Caco-2 (cell line): ENCODE measurements around the gene TMEM176A. TPM values are rescaled to one million over a fixed set of nuclear protein-coding genes. Genes with fewer than 3 reads are reported as not detected.

Source experiments
- BruUV-seq: library from RNA; stranded (reverse); fragments of 400-500 nt; replicated peaks from 2 replicates; lab custom pipeline; 2021; lab: Mats Ljungman, UMichigan
- CTCF ChIA-PET: fragments of 300-600 bp; sonication (Branson Sonifier 250); formaldehyde crosslinking; loops from one replicate; lab custom pipeline; 2022; ENCODE audit warnings: antibody characterized with exemption; lab: Charles Lee
- POLR2A ChIA-PET: fragments of 300-600 bp; sonication (Branson Sonifier 250); formaldehyde crosslinking; loops from one replicate; lab custom pipeline; 2022; ENCODE audit warnings: antibody characterized with exemption; lab: Charles Lee
- DNase-seq, 2 experiments: peaks; one replicate each; pipeline versions ENCODE4 v3.0.0 to v3.0.0-alpha.2; 2020 to 2022
- H3K27me3 ChIP-seq: replicated peaks from 2 replicates; pipeline ENCODE4 v1.6.0; 2011; ENCODE audit warnings: low read length; ENCODE audit not compliant: control insufficient read depth, insufficient read depth
- H3K36me3 ChIP-seq: 2 replicates; pipeline ENCODE4 v1.5.1; 2011; ENCODE audit warnings: low read length; ENCODE audit not compliant: control insufficient read depth, insufficient read depth
- H3K4me1 ChIP-seq: fragments of 250-450 bp; sonication (Bioruptor Pico); 2 replicates; pipeline ENCODE4 v1.5.1; 2020; ENCODE audit warnings: mild to moderate bottlenecking
- H3K4me3 ChIP-seq: 2 replicates; pipeline ENCODE4 v1.5.1; 2011; ENCODE audit warnings: low read depth, mild to moderate bottlenecking, control low read depth, low read length
- H3K9me3 ChIP-seq: fragments of 250-450 bp; sonication (Bioruptor Pico); 2 replicates; pipeline ENCODE4 v1.5.1; 2020; ENCODE audit warnings: mild to moderate bottlenecking, moderate library complexity
- H3K27ac Mint-ChIP-seq: one replicate; pipeline ENCODE4 v1.8.0; 2022; ENCODE audit warnings: mixed read lengths; ENCODE audit not compliant: unreplicated experiment
- H3K27me3 Mint-ChIP-seq: one replicate; pipeline ENCODE4 v1.8.0; 2022; ENCODE audit warnings: mixed read lengths; ENCODE audit not compliant: insufficient read depth, unreplicated experiment
- H3K36me3 Mint-ChIP-seq: one replicate; pipeline ENCODE4 v1.8.0; 2022; ENCODE audit warnings: mild to moderate bottlenecking, mixed read lengths; ENCODE audit not compliant: insufficient read depth, unreplicated experiment
- H3K4me1 Mint-ChIP-seq: one replicate; pipeline ENCODE4 v1.8.0; 2022; ENCODE audit warnings: low read depth, mixed read lengths; ENCODE audit not compliant: unreplicated experiment
- H3K4me3 Mint-ChIP-seq: one replicate; pipeline ENCODE4 v1.8.0; 2022; ENCODE audit warnings: mild to moderate bottlenecking, moderate library complexity, mixed read lengths; ENCODE audit not compliant: unreplicated experiment
- H3K9me3 Mint-ChIP-seq: one replicate; pipeline ENCODE4 v1.8.0; 2022; ENCODE audit warnings: mixed read lengths; ENCODE audit not compliant: unreplicated experiment
- CTCF ChIP-seq, 2 experiments: fragments of 200-600 bp in 1 of 2; IDR thresholded peaks; 1 replicate in 1 of 2; 2 replicates in 1 of 2; pipeline versions ENCODE4 v1.5.1 to v1.8.0; 2011 to 2022; ENCODE audit warnings: antibody characterized with exemption in 1 of 2, control low read depth in 1 of 2, inconsistent platforms in 1 of 2, low read depth in 1 of 2, low read length in 1 of 2, mild to moderate bottlenecking in 1 of 2, moderate library complexity in 1 of 2; ENCODE audit not compliant: insufficient read depth in 1 of 2, severe bottlenecking in 1 of 2, unreplicated experiment in 1 of 2
- intact Hi-C: fragments of 100-400 bp; cut with micrococcal nuclease; formaldehyde crosslinking; loops from one replicate; pipeline ENCODE4 v1.10.0; 2022; ENCODE audit not compliant: unreplicated experiment
- total RNA-seq: library from RNA; stranded (reverse); gene quantifications from 2 replicates; pipeline ENCODE4 v1.2.3, GENCODE V29; 2022

Gene TMEM176A
- total RNA-seq, 1 experiment from 2014 or later: 49.6 TPM

GRCh38 chr7:150778014-150778737 is 22.4 kb upstream of the TMEM176A start:
- H3K27me3 ChIP-seq: no peaks in the 10 kb centered on the region

GRCh38 chr7:150778738-150779301 is 21.7 kb upstream of the TMEM176A start:
- CTCF ChIA-PET: interaction anchor here (0.7 to 1.3 kb wide), 7 partner anchors 9 to 119 kb away, joined by 3 to 9 read pairs (median 4); no protein-coding TSS in a partner anchor
- H3K4me3 ChIP-seq: no peak overlapping the region

More at GRCh38 chr7:150778014-150778737, 22.4 kb upstream of the TMEM176A start:
- intact Hi-C loops: loop anchor here (1.0 to 5.0 kb wide), 5 partner anchors 31 to 209 kb away; no protein-coding TSS in a partner anchor
- peak in 1 of 2 experiments; percentile 1 for TF ChIP-seq CTCF (IDR thresholded peaks at IDR 0.05; ENCODE audit: insufficient read depth in 1 of 2, low read depth in 1 of 2, low read length in 1 of 2, severe bottlenecking in 1 of 2, unreplicated experiment in 1 of 2)
- no TSS peak for BruUV-seq
- peaks cover 4% of the 10 kb centered on the region; the same call in 1 of the 2 replicates for H3K9me3 ChIP-seq
- no peak overlapping the region for H3K4me3 ChIP-seq
- Mint-ChIP-seq H3K36me3 (no peaks in the 10 kb centered on the region), H3K9me3 (no peaks in the 10 kb centered on the region), H3K27ac (no peak overlapping the region), H3K4me1 (peaks cover 7% of the 10 kb centered on the region), H3K27me3 (peaks cover 3% of the 10 kb centered on the region), H3K4me3 (no peak overlapping the region)
- CTCF ChIA-PET: interaction anchor here (0.7 to 1.3 kb wide), 7 partner anchors 10 to 120 kb away, joined by 3 to 9 read pairs (median 4); no protein-coding TSS in a partner anchor
- H3K4me1 ChIP-seq: no peaks in the 10 kb centered on the region
- no peaks in the 10 kb centered on the region for H3K36me3 ChIP-seq
- DNase-seq: no peak
- POLR2A ChIA-PET: no interaction called here

More at GRCh38 chr7:150778738-150779301, 21.7 kb upstream of the TMEM176A start:
- no TSS peak for BruUV-seq
- TF ChIP-seq CTCF (IDR thresholded peaks at IDR 0.05; ENCODE audit: insufficient read depth in 1 of 2, low read depth in 1 of 2, low read length in 1 of 2, severe bottlenecking in 1 of 2, unreplicated experiment in 1 of 2): peak; percentile 86 to 90
- peak; percentile 80 to 87 for DNase-seq
- H3K4me3 Mint-ChIP-seq: no peak overlapping the region
- POLR2A ChIA-PET: no interaction called here
- H3K27ac Mint-ChIP-seq: no peak overlapping the region
- Histone ChIP-seq H3K4me1 (peaks cover 4% of the 10 kb centered on the region), H3K36me3 (no peaks in the 10 kb centered on the region), H3K9me3 (peaks cover 4% of the 10 kb centered on the region; the same call in 1 of the 2 replicates), H3K27me3 (no peaks in the 10 kb centered on the region)
- H3K9me3 Mint-ChIP-seq: no peaks in the 10 kb centered on the region
- H3K36me3 Mint-ChIP-seq: no peaks in the 10 kb centered on the region
- peaks cover 3% of the 10 kb centered on the region for H3K27me3 Mint-ChIP-seq
- intact Hi-C loops: loop anchor here (1.0 to 5.0 kb wide), 5 partner anchors 30 to 208 kb away; no protein-coding TSS in a partner anchor
- H3K4me1 Mint-ChIP-seq: peaks cover 7% of the 10 kb centered on the region
